Activated CD8-positive, alpha-beta T cell treated with anti-CD3 and anti-CD28 coated beads for 36 hours (primary cell): Measurements from ENCODE around the gene CTTNBP2. TPM values are rescaled to one million over a fixed set of nuclear protein-coding genes. Genes with fewer than 3 reads are reported as not detected.

Source experiments
- ATAC-seq: fragments of 200-7000 bp; cut with Tn5 transposase; one replicate; pipeline ENCODE4 v1.10.0; 2021; ENCODE audit warnings: mild to moderate bottlenecking, moderate library complexity
- CTCF ChIA-PET: fragments of 350-600 bp; sonication (Branson Sonifier 250); formaldehyde crosslinking; loops from one replicate; lab custom pipeline; 2021; ENCODE audit warnings: antibody characterized with exemption; lab: Charles Lee
- POLR2A ChIA-PET: fragments of 350-600 bp; sonication (Branson Sonifier 250); formaldehyde crosslinking; loops from one replicate; lab custom pipeline; 2021; ENCODE audit warnings: antibody characterized with exemption; lab: Charles Lee
- DNase-seq: peaks from one replicate; pipeline ENCODE4 v3.0.0-alpha.2; 2020
- H3K27ac Mint-ChIP-seq: one replicate; pipeline ENCODE4 v1.8.0; 2021; ENCODE audit warnings: mild to moderate bottlenecking, mixed read lengths
- H3K27me3 Mint-ChIP-seq: one replicate; pipeline ENCODE4 v1.8.0; 2021; ENCODE audit warnings: mixed read lengths
- H3K36me3 Mint-ChIP-seq: one replicate; pipeline ENCODE4 v1.8.0; 2021; ENCODE audit warnings: low read depth, mixed read lengths
- H3K4me1 Mint-ChIP-seq: one replicate; pipeline ENCODE4 v1.8.0; 2021; ENCODE audit warnings: low read depth, mixed read lengths
- H3K4me3 Mint-ChIP-seq: one replicate; pipeline ENCODE4 v1.8.0; 2021; ENCODE audit warnings: mild to moderate bottlenecking, moderate library complexity, mixed read lengths
- H3K9me3 Mint-ChIP-seq: one replicate; pipeline ENCODE4 v1.8.0; 2021; ENCODE audit warnings: mixed read lengths
- CTCF ChIP-seq: fragments of 200-600 bp; IDR thresholded peaks from one replicate; pipeline ENCODE4 v1.8.0; 2022; ENCODE audit warnings: antibody characterized with exemption, mild to moderate bottlenecking
- intact Hi-C: fragments of 100-400 bp; cut with micrococcal nuclease; formaldehyde crosslinking; loops from one replicate; pipeline ENCODE4 v1.10.0; 2022
- total RNA-seq, 2 experiments: library from RNA; stranded (reverse); gene quantifications; one replicate each; pipeline ENCODE4 v1.2.3, GENCODE V29; 2021

CTTNBP2 gene
- total RNA-seq, 2 experiments from 2014 or later: not detected

DNA sequence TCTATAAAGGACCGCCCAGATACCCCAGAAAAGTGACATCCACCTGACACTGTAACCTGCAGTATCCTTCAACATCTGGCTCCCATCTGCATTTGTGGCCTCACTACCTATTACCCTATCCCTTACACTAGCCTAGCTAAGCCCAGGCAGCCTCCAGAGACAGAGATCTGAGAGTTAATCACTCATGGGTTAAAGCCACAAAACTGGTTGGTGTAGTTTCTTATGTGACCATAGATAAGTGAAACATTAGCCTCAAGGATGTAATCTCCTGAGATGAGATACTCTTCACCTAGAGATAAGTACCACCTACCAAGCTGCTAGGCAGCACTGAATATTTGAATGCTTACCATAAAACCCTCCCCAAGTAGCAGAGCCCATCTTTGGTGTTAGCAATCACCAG is 35.4 kb downstream of the CTTNBP2 start:
- POLR2A ChIA-PET: no interaction called here
- no peaks in the 10 kb centered on the region for H3K4me1 Mint-ChIP-seq
- intact Hi-C loops: no loop called here
- H3K9me3 Mint-ChIP-seq: peaks cover 4% of the 10 kb centered on the region
- DNase-seq (no peak), ATAC-seq (no peak)
- peaks cover 5% of the 10 kb centered on the region for H3K27me3 Mint-ChIP-seq
- no peak for TF ChIP-seq CTCF
- no peak overlapping the region for H3K4me3 Mint-ChIP-seq
- CTCF ChIA-PET: no interaction called here
- no peak overlapping the region for H3K27ac Mint-ChIP-seq
- no peaks in the 10 kb centered on the region for H3K36me3 Mint-ChIP-seq

DNA sequence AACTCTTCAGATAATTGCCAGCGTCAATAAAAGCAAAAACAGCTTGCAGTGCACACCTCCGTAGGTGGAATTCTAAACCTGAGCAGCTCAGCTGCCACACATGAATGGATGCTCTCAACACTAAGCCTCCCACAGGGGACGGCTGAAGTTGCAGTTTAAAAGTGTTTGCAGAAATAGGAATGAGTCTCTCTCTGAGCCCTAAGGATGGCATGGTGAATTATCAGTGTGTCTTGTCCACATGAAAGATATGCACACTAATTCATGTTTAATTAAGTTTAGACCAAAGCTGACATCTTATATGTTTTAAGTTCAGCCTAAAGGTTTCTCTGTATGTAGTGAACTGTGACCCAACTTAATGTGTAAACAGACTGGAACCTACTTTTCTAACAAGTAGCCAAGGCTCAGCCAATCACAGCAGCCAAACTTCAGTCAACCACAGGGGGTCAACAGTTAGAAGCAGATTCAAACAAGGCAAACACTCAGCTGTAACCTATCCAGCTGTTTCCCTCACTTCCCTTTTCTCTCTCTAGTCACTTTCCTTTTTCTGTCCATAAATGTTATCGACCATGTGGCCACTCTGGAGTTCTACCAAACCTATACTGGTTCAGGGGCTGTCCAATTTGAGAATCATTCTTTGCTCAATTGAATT is 38.1 kb downstream of the CTTNBP2 start:
- H3K9me3 Mint-ChIP-seq: no peaks in the 10 kb centered on the region
- no peaks in the 10 kb centered on the region for H3K36me3 Mint-ChIP-seq
- no peaks in the 10 kb centered on the region for H3K4me1 Mint-ChIP-seq
- no peak for ATAC-seq
- POLR2A ChIA-PET: no interaction called here
- H3K27me3 Mint-ChIP-seq: peaks cover 5% of the 10 kb centered on the region
- CTCF ChIA-PET: no interaction called here
- no peak overlapping the region for H3K27ac Mint-ChIP-seq
- DNase-seq: no peak
- TF ChIP-seq CTCF: no peak
- intact Hi-C loops: no loop called here
- H3K4me3 Mint-ChIP-seq: no peak overlapping the region

DNA sequence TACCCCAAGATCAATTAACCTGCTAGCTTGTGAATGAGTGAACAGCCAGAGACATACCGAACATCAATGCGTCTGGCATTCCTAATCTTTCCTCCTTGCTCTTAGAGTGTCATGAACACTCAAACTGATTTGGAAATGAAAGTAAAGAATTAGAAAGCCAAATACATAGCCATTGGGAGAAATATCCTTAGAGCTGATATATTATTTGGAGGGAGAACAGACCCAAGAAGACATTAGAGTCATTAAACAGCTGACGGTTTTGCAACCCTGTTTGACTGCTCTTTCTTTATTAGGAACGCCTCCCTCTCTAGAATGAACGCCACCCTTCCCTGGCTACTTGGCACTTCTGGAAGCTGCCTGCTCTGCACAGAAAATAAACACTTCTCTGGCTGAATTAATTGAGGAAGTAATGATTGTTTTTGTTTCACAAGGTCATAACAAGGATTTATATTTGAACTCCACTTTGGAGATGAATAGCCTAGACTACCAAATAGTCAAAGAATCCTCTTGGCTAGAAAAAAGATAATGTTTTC is 42.8 kb downstream of the CTTNBP2 start:
- no peak for ATAC-seq
- no peaks in the 10 kb centered on the region for H3K4me1 Mint-ChIP-seq
- no peak overlapping the region for H3K27ac Mint-ChIP-seq
- no peaks in the 10 kb centered on the region for H3K36me3 Mint-ChIP-seq
- intact Hi-C loops: no loop called here
- no peak for DNase-seq
- CTCF ChIA-PET: no interaction called here
- TF ChIP-seq CTCF: no peak
- no peak overlapping the region for H3K4me3 Mint-ChIP-seq
- no peaks in the 10 kb centered on the region for H3K9me3 Mint-ChIP-seq
- POLR2A ChIA-PET: no interaction called here
- peaks cover 5% of the 10 kb centered on the region for H3K27me3 Mint-ChIP-seq

GRCh38 chr7:117829450-117830117 is 43.7 kb downstream of the CTTNBP2 start:
- H3K36me3 Mint-ChIP-seq: no peaks in the 10 kb centered on the region
- no peak overlapping the region for H3K4me3 Mint-ChIP-seq
- POLR2A ChIA-PET: no interaction called here

More at GRCh38 chr7:117829450-117830117, 43.7 kb downstream of the CTTNBP2 start:
- no peak overlapping the region for H3K27ac Mint-ChIP-seq
- peaks cover 5% of the 10 kb centered on the region for H3K27me3 Mint-ChIP-seq
- no peak for DNase-seq
- intact Hi-C loops: no loop called here
- H3K4me1 Mint-ChIP-seq: no peaks in the 10 kb centered on the region
- no peak for TF ChIP-seq CTCF
- H3K9me3 Mint-ChIP-seq: no peaks in the 10 kb centered on the region
- CTCF ChIA-PET: interaction anchor here (1.1 kb wide), 1 partner anchor 325 kb away, joined by 3 read pairs; no protein-coding TSS in a partner anchor
- ATAC-seq: no peak
